ENCODE measurements around the gene UBE2E2. TPM values are rescaled to one million over a fixed set of nuclear protein-coding genes. Genes with fewer than 3 reads are reported as not detected.

The UBE2E2 gene
- total RNA-seq, 1 donor from 2014 or later: 50.8 TPM

GRCh38 chr3:23314981-23315762, 112.0 kb downstream of the UBE2E2 start:
- Histone ChIP-seq H3K27me3 (ENCODE audit: low read depth) (no peaks in the 10 kb centered on the region), H3K4me1 (no peaks in the 10 kb centered on the region), H3K27ac (no peak overlapping the region), H3K36me3 (no peaks in the 10 kb centered on the region), H3K9me3 (no peaks in the 10 kb centered on the region), H3K4me3 (no peak overlapping the region)
- intact Hi-C loops (cut with DNase I): no loop called here
- no peak for TF ChIP-seq CTCF (IDR thresholded peaks at IDR 0.05)
- ATAC-seq: no peak
- no peak for DNase-seq

DNA sequence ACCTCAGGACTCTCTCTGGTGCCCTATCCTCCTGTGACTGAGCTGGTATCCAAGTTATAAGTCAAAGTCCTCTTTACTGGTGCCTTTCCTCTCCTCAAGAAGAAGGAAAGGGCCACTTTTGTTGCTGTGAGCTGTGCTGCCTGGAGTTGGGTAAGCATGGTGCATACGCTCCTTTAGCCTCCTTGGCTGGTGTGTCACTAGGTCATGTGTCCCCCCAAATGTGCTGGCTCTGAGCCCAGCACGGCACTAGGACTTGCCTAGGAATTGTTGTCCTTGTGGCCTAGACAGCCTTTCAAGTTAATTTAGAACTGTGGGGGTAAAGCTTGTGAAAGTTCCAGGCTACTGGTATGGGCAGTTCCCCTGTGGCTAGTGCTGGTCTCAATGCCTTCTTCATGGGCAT, 113.8 kb downstream of the UBE2E2 start:
- no peaks in the 10 kb centered on the region for H3K4me1 ChIP-seq
- H3K27ac ChIP-seq: no peak overlapping the region
- H3K9me3 ChIP-seq: no peaks in the 10 kb centered on the region
- H3K27me3 ChIP-seq (ENCODE audit: low read depth): no peaks in the 10 kb centered on the region
- intact Hi-C loops (cut with DNase I): no loop called here
- no peaks in the 10 kb centered on the region for H3K36me3 ChIP-seq
- TF ChIP-seq CTCF (IDR thresholded peaks at IDR 0.05): no peak
- ATAC-seq (no peak), DNase-seq (no peak)
- no peak overlapping the region for H3K4me3 ChIP-seq

GRCh38 chr3:23319366-23320312, 116.5 kb downstream of the UBE2E2 start:
- intact Hi-C loops (cut with DNase I): no loop called here
- ATAC-seq: peak in 1 of 2 donors; percentile 21

GRCh38 chr3:23320586-23321570, 117.8 kb downstream of the UBE2E2 start:
- H3K4me3 ChIP-seq: no peak overlapping the region
- no peaks in the 10 kb centered on the region for H3K27me3 ChIP-seq (ENCODE audit: low read depth)
- H3K4me1 ChIP-seq: peaks cover 22% of the 10 kb centered on the region
- no peak overlapping the region for H3K27ac ChIP-seq
- no peaks in the 10 kb centered on the region for H3K36me3 ChIP-seq
- DNase-seq (no peak), ATAC-seq (no peak)
- intact Hi-C loops (cut with DNase I): no loop called here
- no peaks in the 10 kb centered on the region for H3K9me3 ChIP-seq
- TF ChIP-seq CTCF (IDR thresholded peaks at IDR 0.05): no peak

More at GRCh38 chr3:23319366-23320312, 116.5 kb downstream of the UBE2E2 start:
- Histone ChIP-seq H3K4me3 (no peak overlapping the region), H3K27ac (no peak overlapping the region), H3K4me1 (peaks cover 9% of the 10 kb centered on the region), H3K9me3 (no peaks in the 10 kb centered on the region), H3K36me3 (no peaks in the 10 kb centered on the region), H3K27me3 (ENCODE audit: low read depth) (no peaks in the 10 kb centered on the region)
- TF ChIP-seq CTCF (IDR thresholded peaks at IDR 0.05): no peak
- no peak for DNase-seq

DNA sequence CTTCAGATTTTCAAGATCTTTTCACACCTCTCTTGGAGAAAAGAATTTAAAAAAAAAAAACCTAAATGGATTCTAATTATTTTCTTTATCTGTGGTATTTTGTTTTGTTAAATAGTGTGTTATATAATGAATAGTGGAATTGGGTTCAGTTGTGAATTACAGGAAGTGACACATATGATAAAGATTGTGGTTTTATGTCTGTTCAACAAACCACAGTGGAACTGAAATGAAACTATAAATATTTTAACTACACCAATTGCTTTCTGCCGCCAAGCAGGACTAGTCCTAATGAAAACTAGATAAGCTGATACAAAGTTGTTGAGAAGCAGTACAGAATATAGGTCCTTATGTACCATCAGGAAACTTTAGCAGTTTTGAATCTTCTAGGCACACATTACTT, 121.6 kb downstream of the UBE2E2 start:
- ATAC-seq (peak; percentile 25 to 64), DNase-seq (no peak)
- Histone ChIP-seq H3K4me3 (peak overlapping the region; percentile 7), H3K9me3 (no peaks in the 10 kb centered on the region), H3K36me3 (no peaks in the 10 kb centered on the region), H3K27me3 (ENCODE audit: low read depth) (no peaks in the 10 kb centered on the region), H3K4me1 (peaks cover 24% of the 10 kb centered on the region), H3K27ac (peak overlapping the region; percentile 1)
- no peak for TF ChIP-seq CTCF (IDR thresholded peaks at IDR 0.05)
- intact Hi-C loops (cut with DNase I): no loop called here

Data from lower lobe of right lung (tissue), 2 donors.